ENCODE results near the gene PTK7. TPM values are rescaled to one million over a fixed set of nuclear protein-coding genes. Genes with fewer than 3 reads are reported as not detected.

Gene PTK7
- total RNA-seq, 2 experiments from 2014 or later, result 1.2 to 1.6 TPM

DNA sequence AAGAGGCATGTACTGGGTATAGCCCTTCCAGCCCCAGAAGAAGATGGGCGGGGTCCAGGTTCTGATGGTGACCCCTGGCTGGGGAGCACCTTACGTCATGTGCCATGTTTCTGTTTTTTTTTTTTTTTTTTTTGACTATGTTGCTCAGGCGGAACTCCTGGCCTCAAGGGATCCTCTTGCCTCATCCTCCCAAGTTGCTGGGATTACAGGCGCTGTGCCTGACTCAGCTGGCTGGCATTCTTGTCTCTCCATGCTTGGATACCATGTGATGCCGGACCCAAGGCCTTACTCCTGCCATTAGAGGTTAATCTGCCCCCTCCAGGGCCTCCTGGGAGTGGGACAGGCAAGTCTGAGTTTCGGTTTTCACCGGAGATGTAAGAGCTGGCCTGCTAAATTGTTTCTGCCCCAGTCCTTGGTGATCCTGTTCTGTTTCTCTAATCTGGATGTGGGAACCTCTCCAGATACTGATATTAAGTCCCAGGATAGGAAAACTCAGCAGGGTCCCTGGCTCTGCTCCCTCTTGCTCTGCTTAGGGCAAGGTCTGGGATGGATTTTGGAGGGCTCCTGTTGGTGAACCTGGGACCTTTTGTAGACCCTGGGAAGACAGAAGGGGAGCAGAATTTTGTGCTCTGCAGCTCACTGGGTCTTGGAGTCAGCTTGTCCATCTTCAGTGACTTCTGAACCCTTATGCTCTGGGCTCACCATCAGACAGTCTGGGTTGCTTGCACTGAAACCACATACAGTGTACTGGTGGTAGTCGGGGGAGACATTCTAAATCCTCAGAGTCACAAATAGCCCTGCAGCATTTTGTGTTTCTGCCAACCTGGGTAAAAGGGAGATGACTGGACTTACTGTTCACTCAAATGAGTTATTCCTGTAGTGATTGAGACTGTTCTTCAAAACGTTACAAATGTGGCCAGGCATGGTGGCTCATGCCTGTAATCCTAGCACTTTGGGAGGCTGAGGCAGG, 45.1 kb downstream of the PTK7 start:
- ATAC-seq (ENCODE audit: poor library complexity) (no peak), DNase-seq (no peak)
- ChIA-PET POLR2A (no interaction called here), CTCF (no interaction called here)
- Histone ChIP-seq H3K27ac (ENCODE audit: low read depth in 1 of 2, low read length in 2 of 2) (no peak overlapping the region), H3K27me3 (ENCODE audit: control insufficient read depth in 1 of 2, insufficient read depth in 2 of 2, low read length in 2 of 2) (no peaks in the 10 kb centered on the region), H3K4me1 (ENCODE audit: insufficient read depth, low read length) (no peaks in the 10 kb centered on the region), H3K4me3 (ENCODE audit: low read length) (no peak overlapping the region), H3K36me3 (ENCODE audit: insufficient read depth, low read length) (no peaks in the 10 kb centered on the region), H3K9me3 (ENCODE audit: control insufficient read depth in 1 of 2, insufficient read depth in 1 of 2, low read length in 2 of 2) (no peaks in the 10 kb centered on the region)
- Mint-ChIP-seq H3K4me3 (no peak overlapping the region), H3K36me3 (ENCODE audit: low read depth) (no peaks in the 10 kb centered on the region), H3K9me3 (no peaks in the 10 kb centered on the region), H3K27me3 (no peaks in the 10 kb centered on the region), H3K4me1 (ENCODE audit: low read depth) (no peaks in the 10 kb centered on the region), H3K27ac (no peak overlapping the region)
- TF ChIP-seq, protein P1, sequence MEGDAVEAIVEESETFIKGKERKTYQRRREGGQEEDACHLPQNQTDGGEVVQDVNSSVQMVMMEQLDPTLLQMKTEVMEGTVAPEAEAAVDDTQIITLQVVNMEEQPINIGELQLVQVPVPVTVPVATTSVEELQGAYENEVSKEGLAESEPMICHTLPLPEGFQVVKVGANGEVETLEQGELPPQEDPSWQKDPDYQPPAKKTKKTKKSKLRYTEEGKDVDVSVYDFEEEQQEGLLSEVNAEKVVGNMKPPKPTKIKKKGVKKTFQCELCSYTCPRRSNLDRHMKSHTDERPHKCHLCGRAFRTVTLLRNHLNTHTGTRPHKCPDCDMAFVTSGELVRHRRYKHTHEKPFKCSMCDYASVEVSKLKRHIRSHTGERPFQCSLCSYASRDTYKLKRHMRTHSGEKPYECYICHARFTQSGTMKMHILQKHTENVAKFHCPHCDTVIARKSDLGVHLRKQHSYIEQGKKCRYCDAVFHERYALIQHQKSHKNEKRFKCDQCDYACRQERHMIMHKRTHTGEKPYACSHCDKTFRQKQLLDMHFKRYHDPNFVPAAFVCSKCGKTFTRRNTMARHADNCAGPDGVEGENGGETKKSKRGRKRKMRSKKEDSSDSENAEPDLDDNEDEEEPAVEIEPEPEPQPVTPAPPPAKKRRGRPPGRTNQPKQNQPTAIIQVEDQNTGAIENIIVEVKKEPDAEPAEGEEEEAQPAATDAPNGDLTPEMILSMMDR (IDR thresholded peaks at IDR 0.05), result no peak
- intact Hi-C loops (cut with DNase I, micrococcal nuclease), result no loop called here

DNA sequence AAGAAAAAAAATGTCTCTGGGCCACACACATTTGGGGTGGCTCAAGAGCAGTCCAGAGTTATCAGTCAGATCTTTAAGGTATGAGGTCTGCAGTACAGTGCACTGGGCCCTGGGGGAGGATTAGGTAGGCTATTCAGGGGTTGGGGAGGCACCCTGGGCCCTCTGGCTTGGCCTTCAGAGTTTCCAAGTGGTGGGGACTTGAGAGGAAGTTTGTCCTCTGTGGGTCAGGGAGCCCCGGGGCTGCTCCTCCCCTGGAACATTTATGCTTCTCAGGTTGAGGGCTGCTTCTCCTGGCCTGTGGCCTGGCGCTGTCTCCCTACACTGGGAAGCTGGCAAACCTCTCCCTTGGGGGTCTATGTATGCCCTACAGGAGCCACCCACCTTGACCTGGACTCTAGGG, 46.0 kb downstream of the PTK7 start:
- Mint-ChIP-seq H3K4me3 (no peak overlapping the region), H3K36me3 (ENCODE audit: low read depth) (no peaks in the 10 kb centered on the region), H3K27me3 (no peaks in the 10 kb centered on the region), H3K4me1 (ENCODE audit: low read depth) (no peaks in the 10 kb centered on the region), H3K9me3 (no peaks in the 10 kb centered on the region), H3K27ac (no peak overlapping the region)
- TF ChIP-seq, protein P1 (IDR thresholded peaks at IDR 0.05), result no peak
- DNase-seq, result no peak
- CTCF ChIA-PET, result no interaction called here
- Histone ChIP-seq H3K27ac (ENCODE audit: low read depth in 1 of 2, low read length in 2 of 2) (no peak overlapping the region), H3K9me3 (ENCODE audit: control insufficient read depth in 1 of 2, insufficient read depth in 1 of 2, low read length in 2 of 2) (no peaks in the 10 kb centered on the region), H3K4me3 (ENCODE audit: low read length) (no peak overlapping the region), H3K36me3 (ENCODE audit: insufficient read depth, low read length) (no peaks in the 10 kb centered on the region), H3K27me3 (ENCODE audit: control insufficient read depth in 1 of 2, insufficient read depth in 2 of 2, low read length in 2 of 2) (no peaks in the 10 kb centered on the region), H3K4me1 (ENCODE audit: insufficient read depth, low read length) (no peaks in the 10 kb centered on the region)
- POLR2A ChIA-PET, result no interaction called here
- ATAC-seq (ENCODE audit: poor library complexity), result no peak
- intact Hi-C loops (cut with DNase I, micrococcal nuclease), result no loop called here

DNA sequence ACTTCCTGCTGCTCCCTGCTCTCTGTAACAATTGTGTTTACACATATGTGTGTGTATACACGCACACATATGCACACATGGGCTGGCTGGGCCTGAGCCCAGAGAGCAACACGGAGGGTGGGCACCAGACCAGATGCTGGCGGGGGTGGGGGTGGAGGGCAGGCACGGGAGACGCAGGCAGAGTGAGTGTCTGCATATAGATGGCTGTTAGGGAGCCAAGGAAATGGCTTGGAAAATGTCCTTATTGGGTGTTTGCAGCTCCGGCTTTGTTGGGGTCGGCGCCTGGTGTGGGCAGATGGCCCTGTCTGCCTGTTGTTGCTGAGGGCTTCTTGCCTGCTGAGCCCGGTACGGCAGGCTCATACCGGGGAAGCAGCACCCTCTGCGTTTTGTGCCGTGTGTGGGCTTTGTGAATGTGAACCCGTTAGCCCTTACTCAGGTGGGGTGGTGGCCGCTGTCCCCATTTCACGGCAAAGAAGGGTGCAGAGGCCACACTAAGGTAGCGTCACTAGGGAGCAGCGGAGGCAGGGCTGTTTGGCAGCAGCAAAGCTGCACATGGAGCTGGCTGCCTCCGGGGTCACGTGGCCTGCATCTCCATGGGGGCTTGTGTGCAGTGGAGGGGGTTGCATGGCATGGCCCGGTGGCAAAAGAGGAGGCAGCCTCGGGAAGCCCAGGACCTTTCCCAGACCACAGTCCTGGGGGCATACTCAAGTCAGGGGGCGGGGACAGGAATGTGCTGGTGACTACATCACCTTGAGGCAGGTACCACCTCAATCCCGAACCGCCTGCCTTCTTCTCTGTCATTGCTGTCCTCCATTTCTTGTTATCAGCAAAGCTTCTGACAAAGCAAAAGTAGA, 47.6 kb downstream of the PTK7 start:
- H3K27me3 Mint-ChIP-seq, result no peaks in the 10 kb centered on the region
- Histone ChIP-seq H3K4me1 (ENCODE audit: insufficient read depth, low read length) (no peaks in the 10 kb centered on the region), H3K27ac (ENCODE audit: low read depth in 1 of 2, low read length in 2 of 2) (no peak overlapping the region), H3K9me3 (ENCODE audit: control insufficient read depth in 1 of 2, insufficient read depth in 1 of 2, low read length in 2 of 2) (no peaks in the 10 kb centered on the region), H3K27me3 (ENCODE audit: control insufficient read depth in 1 of 2, insufficient read depth in 2 of 2, low read length in 2 of 2) (no peaks in the 10 kb centered on the region), H3K36me3 (ENCODE audit: insufficient read depth, low read length) (no peaks in the 10 kb centered on the region), H3K4me3 (ENCODE audit: low read length) (no peak overlapping the region)
- ATAC-seq (ENCODE audit: poor library complexity), result no peak
- no peaks in the 10 kb centered on the region for H3K4me1 Mint-ChIP-seq (ENCODE audit: low read depth)
- DNase-seq, result no peak
- H3K27ac Mint-ChIP-seq, result no peak overlapping the region
- H3K36me3 Mint-ChIP-seq (ENCODE audit: low read depth), result no peaks in the 10 kb centered on the region
- ChIA-PET POLR2A (no interaction called here), CTCF (no interaction called here)
- H3K9me3 Mint-ChIP-seq, result no peaks in the 10 kb centered on the region
- H3K4me3 Mint-ChIP-seq, result no peak overlapping the region
- intact Hi-C loops (cut with DNase I, micrococcal nuclease), result no loop called here
- TF ChIP-seq, protein P1 (IDR thresholded peaks at IDR 0.05), result no peak
